22Rv1 (cell line): ENCODE results near the gene PAK4.

Source experiments
- ZFX ChIP-seq: fragments of 450-650 bp; IDR thresholded peaks from 2 replicates; pipeline ENCODE4 v1.6.1; 2017; ENCODE audit warnings: antibody characterized with exemption, borderline replicate concordance
- TF ChIP-seq, protein P1 (sequence below): fragments of 450-650 bp; IDR thresholded peaks from 2 replicates; pipeline ENCODE4 v1.5.1; 2017; ENCODE audit warnings: mild to moderate bottlenecking

- TF ChIP-seq, protein P1, sequence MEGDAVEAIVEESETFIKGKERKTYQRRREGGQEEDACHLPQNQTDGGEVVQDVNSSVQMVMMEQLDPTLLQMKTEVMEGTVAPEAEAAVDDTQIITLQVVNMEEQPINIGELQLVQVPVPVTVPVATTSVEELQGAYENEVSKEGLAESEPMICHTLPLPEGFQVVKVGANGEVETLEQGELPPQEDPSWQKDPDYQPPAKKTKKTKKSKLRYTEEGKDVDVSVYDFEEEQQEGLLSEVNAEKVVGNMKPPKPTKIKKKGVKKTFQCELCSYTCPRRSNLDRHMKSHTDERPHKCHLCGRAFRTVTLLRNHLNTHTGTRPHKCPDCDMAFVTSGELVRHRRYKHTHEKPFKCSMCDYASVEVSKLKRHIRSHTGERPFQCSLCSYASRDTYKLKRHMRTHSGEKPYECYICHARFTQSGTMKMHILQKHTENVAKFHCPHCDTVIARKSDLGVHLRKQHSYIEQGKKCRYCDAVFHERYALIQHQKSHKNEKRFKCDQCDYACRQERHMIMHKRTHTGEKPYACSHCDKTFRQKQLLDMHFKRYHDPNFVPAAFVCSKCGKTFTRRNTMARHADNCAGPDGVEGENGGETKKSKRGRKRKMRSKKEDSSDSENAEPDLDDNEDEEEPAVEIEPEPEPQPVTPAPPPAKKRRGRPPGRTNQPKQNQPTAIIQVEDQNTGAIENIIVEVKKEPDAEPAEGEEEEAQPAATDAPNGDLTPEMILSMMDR: no peak
- TF ChIP-seq ZFX: no peak
Measured at GRCh38 chr19:39130337-39131254, 5.0 kb downstream of the PAK4 start.
